K562 (cell line): ENCODE measurements around the gene SEPTIN1.

Experiments used
- CTCF ChIP-seq, 3 experiments: IDR thresholded peaks in 2 of 3; conservative IDR thresholded peaks in 1 of 3; 2 replicates each; pipeline ENCODE4 v1.5.1; 2011 to 2012; ENCODE audit warnings: low read length in 3 of 3, mild to moderate bottlenecking in 3 of 3, control low read depth in 2 of 3, improper control_type of control experiment in 1 of 3, inconsistent platforms in 1 of 3, low read depth in 1 of 3, mixed read lengths in 1 of 3, moderate library complexity in 1 of 3; ENCODE audit not compliant: insufficient read depth in 2 of 3
- DMBX1 ChIP-seq: fragments of 250-450 bp; sonication (Bioruptor Pico); IDR thresholded peaks from 2 replicates; pipeline ENCODE4 v1.8.0; 2022; ENCODE audit warnings: inconsistent platforms, mild to moderate bottlenecking, moderate library complexity, borderline replicate concordance
- ELF4 ChIP-seq: fragments of 450-650 bp; formaldehyde crosslinking; IDR thresholded peaks from 2 replicates; pipeline ENCODE4 v1.4.0; 2022; ENCODE audit warnings: missing genetic modification characterization
- EP300 ChIP-seq: IDR thresholded peaks from 2 replicates; pipeline ENCODE4 v1.6.1; 2012; ENCODE audit warnings: low read length, improper control_type of control experiment
- MTA3 ChIP-seq: fragments of 450-650 bp; formaldehyde crosslinking; IDR thresholded peaks from 2 replicates; pipeline ENCODE4 v1.6.1; 2017; ENCODE audit warnings: mild to moderate bottlenecking, borderline replicate concordance
- POLR2AphosphoS5 ChIP-seq: IDR thresholded peaks from 2 replicates; pipeline ENCODE4 v1.6.1; 2011; ENCODE audit warnings: mild to moderate bottlenecking, low read depth, low read length, moderate library complexity; ENCODE audit not compliant: control insufficient read depth, insufficient read depth
- RAD21 ChIP-seq, 2 experiments: fragments of 250-450 bp in 1 of 2; fragments of 450-650 bp in 1 of 2; sonication (Bioruptor Pico) in 1 of 2; formaldehyde crosslinking in 1 of 2; IDR thresholded peaks in 1 of 2; conservative IDR thresholded peaks in 1 of 2; 2 replicates each; pipeline versions ENCODE4 v1.4.0 to v1.8.0; 2020 to 2022; ENCODE audit warnings: mild to moderate bottlenecking in 2 of 2, moderate library complexity in 1 of 2
- SIN3A ChIP-seq, 2 experiments: fragments of 150-350 bp in 1 of 2; IDR thresholded peaks; 2 replicates each; pipeline ENCODE4 v1.6.1; 2011 to 2016; ENCODE audit warnings: borderline replicate concordance in 2 of 2, low read depth in 2 of 2, low read length in 2 of 2, mild to moderate bottlenecking in 2 of 2, moderate library complexity in 2 of 2; ENCODE audit not compliant: control insufficient read depth in 1 of 2
- TCF7 ChIP-seq: sonication (generic); IDR thresholded peaks from 2 replicates; pipeline ENCODE4 v1.6.1; 2016; ENCODE audit warnings: antibody characterized with exemption, borderline replicate concordance
- TCFL5 ChIP-seq: fragments of 250-450 bp; sonication (Bioruptor Pico); conservative IDR thresholded peaks from 2 replicates; pipeline ENCODE4 v1.6.1; 2021; ENCODE audit warnings: mild to moderate bottlenecking, moderate library complexity, matching md5 sums
- ZNF23 ChIP-seq: fragments of 250-450 bp; sonication (Bioruptor Pico); IDR thresholded peaks from 2 replicates; pipeline ENCODE4 v1.4.0; 2020; ENCODE audit warnings: mild to moderate bottlenecking

- TF ChIP-seq TCFL5 (CRISPR knock-in tag), result no peak
- no peak for TF ChIP-seq DMBX1
- no peak for TF ChIP-seq TCF7
- TF ChIP-seq ELF4 (CRISPR knock-in tag), result no peak
- TF ChIP-seq RAD21 (CRISPR knock-in tag; conservative IDR thresholded peaks at IDR 0.05 in 1 of 2, IDR thresholded peaks at IDR 0.05 in 1 of 2), result no peak
- no peak for TF ChIP-seq ZNF23 (CRISPR knock-in tag)
- no peak for TF ChIP-seq SIN3A (IDR thresholded peaks at IDR 0.05; ENCODE audit: borderline replicate concordance in 2 of 2, control insufficient read depth in 1 of 2, low read depth in 2 of 2, low read length in 2 of 2)
- TF ChIP-seq MTA3, result no peak
- TF ChIP-seq POLR2AphosphoS5, result no peak
- TF ChIP-seq EP300, result no peak
- TF ChIP-seq CTCF (IDR thresholded peaks at IDR 0.05 in 2 of 3, conservative IDR thresholded peaks at IDR 0.05 in 1 of 3; ENCODE audit: insufficient read depth in 2 of 3, low read depth in 1 of 3, low read length in 3 of 3), result no peak
Measured at GRCh38 chr16:30366511-30366910, 15.8 kb downstream of the SEPTIN1 start.
